Measurements from ENCODE around the gene TLK1.

Gene TLK1

DNA sequence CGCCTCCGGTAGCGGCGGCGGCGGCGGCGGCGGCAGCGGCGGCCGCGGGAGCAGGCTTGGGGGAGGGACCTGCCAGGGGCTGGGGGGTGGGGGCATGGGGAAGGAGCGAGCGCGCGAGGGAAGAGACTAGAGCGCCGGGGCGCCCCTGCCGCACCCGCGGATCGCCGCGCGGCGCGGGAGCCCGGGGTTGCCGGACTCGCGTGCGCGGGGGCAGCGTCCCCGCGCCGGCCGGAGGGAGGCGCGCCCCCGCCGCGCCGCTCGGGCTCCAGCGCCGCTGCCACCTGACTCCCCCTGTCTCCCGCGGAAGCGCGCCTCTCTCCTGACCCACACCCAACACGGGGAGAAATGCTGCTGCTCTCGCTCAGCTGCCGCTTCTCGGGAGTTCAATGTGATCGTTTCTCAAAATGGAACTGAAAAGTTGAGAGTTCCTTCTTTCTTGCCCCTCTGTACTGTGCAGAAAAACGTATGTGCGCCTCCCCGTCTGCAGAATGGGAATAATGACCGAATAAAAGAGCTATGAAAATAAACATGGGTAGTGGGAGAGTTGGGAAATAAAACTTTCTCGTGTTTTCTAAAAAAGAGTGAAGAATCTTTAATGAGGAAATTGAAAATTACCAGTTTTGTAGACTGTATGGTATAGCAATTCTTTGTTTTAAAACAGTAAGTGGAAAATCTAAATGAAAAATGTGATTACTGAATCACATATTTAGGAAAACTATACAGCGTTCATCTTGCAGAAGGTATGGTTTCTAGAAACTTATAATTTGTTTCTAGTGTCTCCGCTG, 455 bp upstream of the TLK1 start:
- Histone ChIP-seq H3K36me3 (ENCODE audit: insufficient read depth, low read length) (no peaks in the 10 kb centered on the region), H3K4me1 (ENCODE audit: insufficient read depth, low read length) (peaks cover 9% of the 10 kb centered on the region), H3K9ac (ENCODE audit: low read depth, low read length) (peak overlapping the region; percentile 85)

DNA sequence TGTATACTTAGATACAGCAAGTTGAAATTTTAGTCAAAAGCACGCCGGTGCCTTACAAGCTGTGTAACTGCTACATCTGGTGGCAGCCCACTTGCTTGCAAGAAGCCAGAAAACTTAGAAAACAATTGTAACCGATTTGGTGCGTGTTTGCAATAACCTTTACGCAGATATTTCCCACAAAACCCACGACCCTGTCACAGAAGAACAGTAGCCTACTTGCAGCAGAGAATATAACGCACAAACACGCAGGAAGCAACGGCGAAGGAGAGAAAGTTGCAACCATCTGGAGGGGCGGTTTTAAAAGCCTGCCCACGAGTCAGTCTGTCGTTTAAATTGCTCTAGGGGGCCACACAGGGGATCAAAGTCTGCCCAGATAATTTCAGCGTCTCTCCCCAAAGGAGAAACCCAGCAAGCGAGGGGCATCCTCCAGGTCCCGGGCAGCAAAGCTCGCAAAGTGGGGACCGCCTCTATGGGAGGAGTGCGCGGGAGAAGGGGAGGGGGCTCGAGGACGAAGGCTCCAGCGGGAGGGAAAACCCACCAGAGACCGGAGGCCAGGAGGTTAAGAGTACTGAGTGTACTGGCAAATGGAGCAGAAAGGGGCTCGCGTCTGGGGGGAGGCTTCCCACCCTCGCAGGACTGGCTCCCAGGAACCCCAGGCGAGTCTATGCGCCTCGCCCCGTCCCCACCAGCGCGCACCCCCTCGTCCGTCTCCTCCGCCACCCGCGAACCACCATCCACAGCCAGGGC, 1.1 kb downstream of the TLK1 start:
- Histone ChIP-seq H3K4me1 (ENCODE audit: insufficient read depth, low read length) (peaks cover 15% of the 10 kb centered on the region), H3K36me3 (ENCODE audit: insufficient read depth, low read length) (no peaks in the 10 kb centered on the region), H3K9ac (ENCODE audit: low read depth, low read length) (peak overlapping the region; percentile 85), H3K9me3 (ENCODE audit: control insufficient read depth, insufficient read depth, low read length) (no peaks in the 10 kb centered on the region)

More for the DNA sequence above, 455 bp upstream of the TLK1 start:
- no peaks in the 10 kb centered on the region for H3K9me3 ChIP-seq (ENCODE audit: control insufficient read depth, insufficient read depth, low read length)

DNA sequence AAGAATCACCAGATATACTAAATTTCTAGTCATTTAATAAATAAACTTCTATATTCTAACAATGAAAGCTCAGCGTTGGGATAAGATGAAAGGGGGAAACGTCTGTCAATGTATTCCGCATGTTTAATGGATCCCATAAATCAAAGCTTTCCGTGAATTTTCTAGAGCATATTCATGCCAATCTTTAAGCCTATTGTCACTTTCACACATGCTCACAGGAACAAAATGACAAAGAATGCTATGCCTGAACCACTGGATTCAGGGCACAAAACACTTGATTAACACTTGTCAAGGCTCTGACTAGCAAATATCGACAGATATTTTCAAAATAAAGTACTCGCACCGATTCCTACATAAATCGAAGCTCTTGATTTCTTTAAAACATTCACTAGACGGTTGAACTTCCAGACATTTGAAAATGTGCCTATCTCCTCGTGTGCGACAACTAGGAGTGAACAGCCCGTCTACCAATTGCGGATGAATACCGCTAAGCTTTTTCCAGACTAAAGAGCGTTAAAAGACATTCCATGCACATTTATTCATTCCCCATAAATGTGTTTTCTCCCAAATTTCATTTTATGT, 1.8 kb downstream of the TLK1 start:
- Histone ChIP-seq H3K9ac (ENCODE audit: low read depth, low read length) (peak overlapping the region; percentile 85), H3K9me3 (ENCODE audit: control insufficient read depth, insufficient read depth, low read length) (no peaks in the 10 kb centered on the region), H3K4me1 (ENCODE audit: insufficient read depth, low read length) (peaks cover 14% of the 10 kb centered on the region), H3K36me3 (ENCODE audit: insufficient read depth, low read length) (no peaks in the 10 kb centered on the region)

DNA sequence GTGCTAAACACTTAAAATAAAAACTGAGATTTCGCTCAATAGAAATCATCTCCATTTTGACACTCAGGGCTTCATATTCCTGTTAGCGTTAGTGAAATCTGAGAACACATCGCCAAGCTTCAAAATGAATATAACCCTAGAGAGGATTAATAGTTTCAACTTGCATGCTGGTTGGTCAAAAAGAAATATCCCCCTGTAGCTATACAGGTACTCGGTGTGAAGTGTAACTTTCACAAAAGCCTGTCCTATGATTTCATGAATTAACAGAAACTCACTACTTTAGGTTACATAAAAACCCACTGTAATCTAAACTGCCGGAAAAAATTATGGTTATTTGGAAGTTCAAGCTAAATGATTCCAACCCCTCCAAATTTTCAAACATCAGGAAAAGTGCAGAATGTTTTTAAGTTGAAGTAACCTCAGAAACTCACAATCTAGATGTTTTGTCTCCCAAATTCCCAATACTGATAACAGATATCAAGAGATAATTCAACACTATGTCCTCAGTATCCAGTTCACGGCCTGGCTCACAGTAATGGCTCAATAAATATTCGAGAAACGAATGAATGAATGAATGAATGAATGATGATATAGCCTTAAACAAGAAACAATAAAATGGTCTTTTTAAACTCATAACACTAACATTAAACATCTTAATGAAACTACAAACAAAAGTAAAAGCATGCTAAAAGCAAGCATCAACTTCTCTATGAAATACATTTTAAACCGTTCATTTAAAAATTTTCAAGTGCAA, 2.5 kb downstream of the TLK1 start:
- Histone ChIP-seq H3K4me1 (ENCODE audit: insufficient read depth, low read length) (peaks cover 8% of the 10 kb centered on the region), H3K9ac (ENCODE audit: low read depth, low read length) (peak overlapping the region; percentile 85), H3K9me3 (ENCODE audit: control insufficient read depth, insufficient read depth, low read length) (no peaks in the 10 kb centered on the region), H3K36me3 (ENCODE audit: insufficient read depth, low read length) (no peaks in the 10 kb centered on the region)

DNA sequence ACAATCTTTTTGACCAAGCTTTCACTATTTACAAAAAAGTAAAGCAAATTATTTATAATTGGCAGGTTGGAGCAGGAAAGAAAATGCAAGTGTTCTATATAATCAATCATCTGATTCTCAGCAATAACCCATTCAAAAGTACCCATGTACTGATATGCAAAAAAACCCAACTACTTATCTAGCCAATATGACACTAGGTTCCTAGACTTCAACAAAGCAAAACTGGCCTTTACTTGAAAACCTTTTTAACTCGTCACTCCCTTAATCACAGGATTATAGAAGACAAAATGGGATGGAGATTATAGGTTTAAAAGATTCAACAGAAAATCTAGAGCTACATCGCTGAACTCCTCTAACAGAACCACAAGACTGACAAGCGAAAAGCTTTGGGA, 3.6 kb downstream of the TLK1 start:
- Histone ChIP-seq H3K9me3 (ENCODE audit: control insufficient read depth, insufficient read depth, low read length) (no peaks in the 10 kb centered on the region), H3K4me1 (ENCODE audit: insufficient read depth, low read length) (peaks cover 5% of the 10 kb centered on the region; the same call in 1 of the 2 replicates)

DNA sequence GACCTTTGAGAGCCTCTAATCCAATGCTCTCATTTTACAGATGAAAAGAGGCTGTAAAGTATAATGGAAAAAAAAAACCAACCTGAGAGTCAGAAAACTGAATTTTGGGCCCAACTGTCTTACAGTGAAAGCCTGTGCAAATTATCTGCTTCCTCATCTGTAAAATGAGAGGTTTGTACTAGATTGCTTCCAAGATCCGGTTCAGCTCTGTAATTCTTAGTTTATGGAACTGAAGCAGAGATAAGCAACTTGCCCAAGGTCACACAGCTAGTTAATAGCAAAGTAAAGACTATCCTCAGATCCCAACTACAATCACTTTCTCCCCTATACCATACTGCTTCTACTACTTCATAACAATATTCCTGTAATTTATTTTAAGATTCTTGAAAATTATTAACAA, 6.3 kb downstream of the TLK1 start:
- no peak overlapping the region for H3K9ac ChIP-seq (ENCODE audit: low read depth, low read length)
- no peaks in the 10 kb centered on the region for H3K9me3 ChIP-seq (ENCODE audit: control insufficient read depth, insufficient read depth, low read length)
- no peaks in the 10 kb centered on the region for H3K36me3 ChIP-seq (ENCODE audit: insufficient read depth, low read length)
- peaks cover 5% of the 10 kb centered on the region; the same call in 1 of the 2 replicates for H3K4me1 ChIP-seq (ENCODE audit: insufficient read depth, low read length)

More for the DNA sequence above, 3.6 kb downstream of the TLK1 start:
- Histone ChIP-seq H3K9ac (ENCODE audit: low read depth, low read length) (no peak overlapping the region), H3K36me3 (ENCODE audit: insufficient read depth, low read length) (no peaks in the 10 kb centered on the region)

DNA sequence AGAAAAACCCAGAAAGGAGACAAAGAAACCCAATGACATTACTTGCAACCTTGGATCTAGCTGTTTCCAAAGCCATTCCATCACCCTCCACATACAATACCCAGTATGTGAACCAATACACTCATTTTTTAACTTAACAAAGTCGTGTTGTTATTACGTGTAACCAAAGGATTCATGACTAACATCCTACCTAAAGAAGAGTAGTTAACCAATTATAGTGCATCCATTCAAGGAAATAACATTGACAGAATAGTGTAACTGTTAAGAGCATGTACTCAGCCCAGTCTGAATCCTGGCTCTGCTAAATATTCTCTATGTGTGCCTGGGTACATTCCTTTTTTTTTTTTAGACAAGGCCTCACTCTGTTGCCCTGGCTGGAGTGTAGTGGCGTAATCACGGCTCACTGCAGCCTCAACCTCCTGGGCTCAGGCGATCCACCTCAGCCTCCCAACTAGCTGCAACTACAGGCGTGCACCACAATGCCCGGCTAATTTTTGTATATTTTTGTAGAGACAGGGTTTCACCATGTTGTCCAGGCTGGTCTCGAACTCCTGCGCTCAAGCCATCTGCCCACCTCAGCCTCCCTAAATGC, 9.9 kb downstream of the TLK1 start:
- Histone ChIP-seq H3K36me3 (ENCODE audit: insufficient read depth, low read length) (no peaks in the 10 kb centered on the region), H3K4me1 (ENCODE audit: insufficient read depth, low read length) (peaks cover 2% of the 10 kb centered on the region; the same call in 1 of the 2 replicates), H3K9ac (ENCODE audit: low read depth, low read length) (no peak overlapping the region), H3K9me3 (ENCODE audit: control insufficient read depth, insufficient read depth, low read length) (no peaks in the 10 kb centered on the region)

DNA sequence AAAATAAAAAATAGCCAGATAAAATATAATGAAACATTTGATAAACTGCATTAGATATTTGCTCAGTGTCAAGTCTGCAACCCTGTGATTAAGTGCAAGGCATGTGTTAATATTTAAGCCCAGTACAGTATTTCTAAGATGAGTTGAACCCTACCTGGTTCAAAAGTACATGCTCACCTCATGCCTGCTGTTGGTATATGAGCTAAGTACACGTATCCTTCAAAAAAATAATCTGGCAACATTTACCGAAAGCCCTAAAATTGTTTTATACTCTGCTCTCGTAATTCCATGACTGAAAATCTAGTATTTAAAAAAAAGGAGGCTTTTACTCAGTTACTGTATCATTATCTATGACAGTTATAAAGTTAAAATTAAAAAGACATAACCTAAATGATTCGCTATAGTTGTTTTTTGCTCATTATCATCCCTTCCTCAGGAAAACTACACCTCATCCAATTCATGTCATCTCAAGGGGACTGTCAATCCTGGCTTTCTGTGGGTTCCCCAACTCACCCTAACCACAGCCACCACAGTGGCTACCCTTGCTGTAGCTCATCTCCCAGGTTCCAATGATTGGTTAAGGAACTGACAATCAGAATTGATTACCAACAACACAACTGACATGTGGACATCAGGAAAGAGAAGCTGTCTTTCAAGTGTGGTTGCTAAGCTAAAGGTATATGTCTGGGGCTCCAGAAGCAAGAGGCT, 10.6 kb downstream of the TLK1 start:
- no peaks in the 10 kb centered on the region for H3K9me3 ChIP-seq (ENCODE audit: control insufficient read depth, insufficient read depth, low read length)
- H3K36me3 ChIP-seq (ENCODE audit: insufficient read depth, low read length) = no peaks in the 10 kb centered on the region
- H3K4me1 ChIP-seq (ENCODE audit: insufficient read depth, low read length) = no peaks in the 10 kb centered on the region
- no peak overlapping the region for H3K9ac ChIP-seq (ENCODE audit: low read depth, low read length)

DNA sequence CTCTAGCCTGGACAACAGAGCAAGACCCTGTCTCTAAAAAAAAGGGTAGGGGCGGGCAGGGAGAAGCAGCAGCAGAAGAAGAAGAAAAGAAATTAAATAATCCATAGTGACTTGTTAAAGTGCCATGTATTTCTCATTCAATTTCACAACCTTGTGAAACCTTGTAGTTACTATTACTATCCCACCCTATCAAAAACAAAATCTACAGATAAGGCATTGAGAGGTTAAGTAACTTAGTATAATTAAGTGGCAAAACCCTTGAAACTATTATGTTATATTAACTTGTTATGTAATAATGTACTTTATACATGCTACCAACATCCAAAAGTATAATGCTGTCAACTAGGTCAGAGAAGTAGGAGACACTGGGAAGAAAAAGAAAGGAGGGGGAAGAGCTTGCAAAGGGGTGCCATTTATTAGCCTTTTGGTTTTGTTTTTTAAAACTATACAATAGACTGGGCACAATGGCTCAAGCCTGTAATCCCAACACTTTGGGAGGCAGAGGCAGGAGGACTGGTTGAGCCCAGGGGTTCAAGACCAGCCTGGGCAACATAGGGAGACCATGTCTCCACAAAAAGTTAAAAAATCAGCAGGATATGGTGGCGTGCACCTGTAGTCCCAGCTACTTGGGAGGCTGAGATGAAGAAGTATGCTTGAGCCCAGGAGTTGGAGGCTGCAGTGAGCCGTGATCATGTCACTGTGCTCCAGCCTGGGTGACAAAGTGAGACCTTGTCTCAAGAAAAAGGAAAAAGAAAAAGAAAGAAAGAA, 11.3 kb downstream of the TLK1 start:
- no peaks in the 10 kb centered on the region for H3K4me1 ChIP-seq (ENCODE audit: insufficient read depth, low read length)
- no peak overlapping the region for H3K9ac ChIP-seq (ENCODE audit: low read depth, low read length)
- H3K36me3 ChIP-seq (ENCODE audit: insufficient read depth, low read length) = no peaks in the 10 kb centered on the region
- H3K9me3 ChIP-seq (ENCODE audit: control insufficient read depth, insufficient read depth, low read length) = no peaks in the 10 kb centered on the region

DNA sequence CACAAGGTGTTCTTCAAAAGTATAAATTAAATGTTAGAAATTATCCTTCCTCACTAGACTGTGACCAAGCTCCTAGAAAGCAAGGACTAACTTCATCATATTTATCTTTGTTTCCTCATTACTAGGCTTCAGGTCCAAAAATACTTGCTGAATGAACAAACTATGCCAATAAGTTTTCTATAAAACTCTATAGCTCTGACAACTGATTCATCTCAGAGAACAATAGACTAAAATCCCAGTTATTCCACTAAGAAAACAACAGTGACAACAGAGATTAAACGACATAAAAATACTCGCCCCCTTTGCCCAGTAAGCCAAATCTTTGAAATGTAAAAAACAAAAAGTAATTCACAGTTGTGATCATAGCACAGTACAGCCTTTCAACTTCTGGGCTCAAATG, 13.6 kb downstream of the TLK1 start:
- Histone ChIP-seq H3K9me3 (ENCODE audit: control insufficient read depth, insufficient read depth, low read length) (no peaks in the 10 kb centered on the region), H3K9ac (ENCODE audit: low read depth, low read length) (no peak overlapping the region), H3K4me1 (ENCODE audit: insufficient read depth, low read length) (peaks cover 6% of the 10 kb centered on the region), H3K36me3 (ENCODE audit: insufficient read depth, low read length) (no peaks in the 10 kb centered on the region)

DNA sequence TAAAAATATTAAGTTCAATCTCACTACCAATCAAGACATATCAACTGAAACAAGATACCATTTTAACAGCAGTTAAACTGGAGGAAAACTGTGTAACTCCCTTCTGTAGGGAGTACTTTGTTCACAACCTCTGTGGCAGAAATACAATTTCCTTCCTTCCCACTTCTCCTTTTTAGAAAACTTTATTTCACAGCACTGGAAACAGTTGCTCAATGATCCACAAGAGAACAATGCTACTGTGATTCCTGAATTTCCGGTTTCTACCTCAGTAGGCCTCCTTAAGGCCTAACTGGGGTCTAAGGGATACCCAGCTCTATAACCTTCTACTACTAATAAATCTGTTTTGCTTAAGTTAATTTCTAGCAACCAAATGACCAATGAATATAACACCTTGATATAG, 14.1 kb downstream of the TLK1 start:
- Histone ChIP-seq H3K36me3 (ENCODE audit: insufficient read depth, low read length) (no peaks in the 10 kb centered on the region), H3K9me3 (ENCODE audit: control insufficient read depth, insufficient read depth, low read length) (no peaks in the 10 kb centered on the region), H3K9ac (ENCODE audit: low read depth, low read length) (no peak overlapping the region), H3K4me1 (ENCODE audit: insufficient read depth, low read length) (peaks cover 6% of the 10 kb centered on the region)

DNA sequence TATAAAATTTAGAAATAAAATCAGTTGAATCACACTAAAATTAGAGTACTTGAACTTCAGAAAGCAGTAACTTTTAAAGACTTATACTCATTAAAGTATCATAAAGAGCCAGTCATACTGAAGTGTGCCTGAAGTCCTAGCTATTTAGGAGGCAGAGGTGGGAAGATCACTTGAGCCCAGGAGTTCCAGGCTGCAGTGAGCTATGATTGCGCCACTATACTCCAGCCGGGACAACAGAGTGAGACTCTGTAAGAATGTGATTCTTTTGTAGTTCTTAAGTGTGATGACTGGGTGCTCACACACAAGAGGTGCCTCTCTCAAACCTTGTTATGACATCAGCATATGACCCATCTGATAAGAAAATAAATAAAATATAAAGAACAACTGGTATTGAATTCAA, 14.6 kb downstream of the TLK1 start:
- Histone ChIP-seq H3K4me1 (ENCODE audit: insufficient read depth, low read length) (peaks cover 7% of the 10 kb centered on the region), H3K9ac (ENCODE audit: low read depth, low read length) (no peak overlapping the region), H3K36me3 (ENCODE audit: insufficient read depth, low read length) (no peaks in the 10 kb centered on the region), H3K9me3 (ENCODE audit: control insufficient read depth, insufficient read depth, low read length) (no peaks in the 10 kb centered on the region)

DNA sequence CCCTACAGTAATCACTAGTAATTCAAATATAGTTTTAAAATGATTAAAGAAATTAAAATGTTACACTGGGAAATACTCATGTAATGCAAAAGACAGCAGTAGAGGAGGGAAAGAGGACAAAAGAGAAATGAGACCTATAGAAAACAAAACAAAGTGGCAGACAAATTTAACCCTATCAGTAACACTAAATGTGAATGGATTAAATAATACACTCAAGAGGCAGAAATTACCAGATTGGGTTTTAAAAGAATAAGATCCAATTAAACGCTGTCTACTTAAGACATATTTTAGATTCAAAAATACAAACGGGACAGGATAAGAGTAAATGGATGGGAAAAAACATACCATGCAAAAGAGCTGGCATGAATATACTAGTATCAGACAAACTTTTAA, 17.0 kb downstream of the TLK1 start:
- H3K9me3 ChIP-seq (ENCODE audit: control insufficient read depth, insufficient read depth, low read length) = no peaks in the 10 kb centered on the region

More for the DNA sequence above, 17.0 kb downstream of the TLK1 start:
- Histone ChIP-seq H3K4me1 (ENCODE audit: insufficient read depth, low read length) (peaks cover 17% of the 10 kb centered on the region), H3K9ac (ENCODE audit: low read depth, low read length) (no peak overlapping the region), H3K36me3 (ENCODE audit: insufficient read depth, low read length) (no peaks in the 10 kb centered on the region)

Data from ES-I3 (cell line).